Spinal cord (tissue), 10 donors: ENCODE results near the gene CASTOR2. TPM values are rescaled to one million over a fixed set of nuclear protein-coding genes. Genes with fewer than 3 reads are reported as not detected.
A peak's percentile ranks its signal among the peaks of the same experiment; 100 is the strongest.
"Not testable (repeated sequence)": the region's sequence is repeated elsewhere in the genome, so short reads cannot be mapped to it uniquely, and the experiment has no call there.

Source experiments
- DNase-seq, 6 donors: peaks; one replicate each; pipeline versions ENCODE4 v3.0.0 to v3.0.0-alpha.2; 2013 to 2015; ENCODE audit warnings: low spot score in 6 of 6, low read depth in 4 of 6
- H3K27ac ChIP-seq: one replicate; pipeline ENCODE4 v1.5.1; 2013; ENCODE audit warnings: low read depth, low read length, control low read depth
- H3K27me3 ChIP-seq: one replicate; pipeline ENCODE4 v1.6.1; 2013; ENCODE audit warnings: low read length; ENCODE audit not compliant: control insufficient read depth, insufficient read depth
- H3K36me3 ChIP-seq: one replicate; pipeline ENCODE4 v1.6.1; 2013; ENCODE audit warnings: low read length; ENCODE audit not compliant: control insufficient read depth, insufficient read depth
- H3K4me1 ChIP-seq: one replicate; pipeline ENCODE4 v1.6.1; 2013; ENCODE audit warnings: low read length; ENCODE audit not compliant: control insufficient read depth, insufficient read depth
- H3K4me3 ChIP-seq: one replicate; pipeline ENCODE4 v1.5.1; 2013; ENCODE audit warnings: low read depth, low read length, control low read depth
- H3K9me3 ChIP-seq: one replicate; pipeline ENCODE4 v1.6.1; 2013; ENCODE audit warnings: low read length; ENCODE audit not compliant: control insufficient read depth, insufficient read depth
- WGBS: methylation state at CpG from one replicate; pipeline ENCODE4 v1.1.5; 2013; ENCODE audit warnings: missing lambda C conversion rate; ENCODE audit not compliant: insufficient coverage; 5-methylcytosine and 5-hydroxymethylcytosine counted together
- long read RNA-seq, 4 donors: transcript quantifications; one replicate each; lab custom pipeline, GENCODE V29; 2026
- polyA plus RNA-seq, 2 donors: library from polyadenylated mRNA; unstranded; fragments of 120-200 nt; gene quantifications; one replicate each; pipeline ENCODE4 v1.2.1, GENCODE V29; 2013; ENCODE audit not compliant: insufficient read length in 2 of 2
- total RNA-seq, 2 donors: library from RNA; depleted of rRNA in 1 of 2; stranded (reverse); fragments of 120-200 nt in 1 of 2; fragments of >200 nt in 1 of 2; gene quantifications; one replicate each; pipeline versions ENCODE4 v1.2.3 to v1.2.4, GENCODE V29; 2013 to 2014
- donor health status: healthy.

The CASTOR2 gene
- total RNA-seq, result 10 to 100 TPM; 19.9 to 21.0 TPM
- polyA plus RNA-seq, result 10 to 100 TPM; 23.5 to 27.0 TPM
- long read RNA-seq, donor 1, transcript CASTOR2-201 (9 exons, 1,257 nt), result major isoform, 5 of 5 reads
- long read RNA-seq, donor 1, partial matches to known transcripts, result 0 of 5 reads
- long read RNA-seq, donor 1, other reads (novel, unspliced or antisense), result 0 of 5 reads
- long read RNA-seq, donor 2, partial matches to known transcripts, result 0 of 1 reads
- long read RNA-seq, donor 2, other reads (novel, unspliced or antisense), result 0 of 1 reads
- long read RNA-seq, donor 3, partial matches to known transcripts, result 0 of 1 reads
- long read RNA-seq, donor 3, other reads (novel, unspliced or antisense), result 0 of 1 reads
- long read RNA-seq, donor 4, partial matches to known transcripts, result 5 of 5 reads
- long read RNA-seq, donor 4, other reads (novel, unspliced or antisense), result 0 of 5 reads

DNA sequence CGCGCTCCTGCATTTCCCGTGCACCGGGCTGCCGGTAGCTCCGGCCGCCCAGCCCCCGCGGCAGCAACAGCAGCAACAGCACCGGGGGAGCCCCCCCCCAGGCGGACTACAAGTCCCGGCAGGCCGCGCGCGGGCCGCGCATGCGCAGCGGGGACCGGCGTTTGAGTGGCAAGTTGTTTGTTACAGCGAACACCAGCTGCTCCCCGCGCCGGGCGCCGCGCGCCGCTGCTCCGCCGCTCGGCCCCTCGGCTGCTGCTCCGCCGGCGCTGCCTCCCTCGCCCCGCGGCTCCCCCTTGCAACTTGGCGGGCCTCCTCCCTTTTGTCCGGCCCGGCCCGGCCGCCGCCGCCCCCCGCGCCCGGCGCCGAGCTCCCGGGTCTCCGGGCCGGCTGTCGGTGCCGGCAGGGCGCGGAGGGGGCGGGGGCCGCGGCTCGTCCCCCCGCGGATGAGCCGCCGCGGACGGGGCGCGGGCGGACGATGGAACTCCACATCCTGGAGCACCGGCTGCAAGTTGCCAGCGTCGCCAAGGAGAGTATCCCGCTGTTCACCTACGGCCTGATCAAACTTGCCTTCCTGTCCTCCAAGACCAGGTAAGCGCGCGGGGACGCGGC lies at the start of gene CASTOR2:
TSS of gene CASTOR2 (plus strand) at position 195 of the 609 bp plus-strand sequence. CDS start at position 476, 281 bp downstream.
- not testable (repeated sequence) for H3K9me3 ChIP-seq, H3K36me3 ChIP-seq, H3K27me3 ChIP-seq, H3K27ac ChIP-seq, DNase-seq, H3K4me1 ChIP-seq
- no CpG with 5 or more reads among the region's 84 CpGs for WGBS
- H3K4me3 ChIP-seq, result peak within 1 kb of the TSS; percentile 16

GRCh38 chr7:74922321-74922890 lies 42.1 kb upstream of the CASTOR2 start:
- H3K36me3 ChIP-seq, H3K9me3 ChIP-seq, H3K4me1 ChIP-seq, H3K4me3 ChIP-seq, H3K27ac ChIP-seq, H3K27me3 ChIP-seq, DNase-seq: not testable (repeated sequence)
- WGBS, result 21% methylated on average over 3 of the region's 10 CpGs

DNA sequence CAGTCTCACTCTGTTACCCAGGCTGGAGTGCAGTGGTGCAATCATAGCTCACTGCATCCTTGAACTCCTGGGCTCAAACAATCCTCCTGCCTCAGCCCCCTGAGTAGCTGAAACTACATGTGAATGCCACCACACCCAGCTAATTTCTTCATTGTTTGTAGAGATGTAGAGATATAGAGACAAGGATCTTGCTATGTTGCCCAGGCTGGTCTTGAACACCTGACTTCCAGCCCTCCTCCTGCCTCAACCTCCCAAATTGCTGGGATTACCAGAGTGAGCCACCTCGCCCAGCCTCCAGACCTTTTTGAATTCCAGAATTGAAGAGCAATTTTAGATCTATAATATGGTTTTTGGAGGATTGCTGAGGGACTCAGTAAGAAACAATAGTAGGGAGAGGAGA lies 40.9 kb upstream of the CASTOR2 start:
- not testable (repeated sequence) for H3K9me3 ChIP-seq, H3K4me3 ChIP-seq, H3K27ac ChIP-seq, H3K4me1 ChIP-seq, H3K36me3 ChIP-seq, H3K27me3 ChIP-seq, DNase-seq
- no CpG with 5 or more reads among the region's 1 CpG for WGBS

DNA sequence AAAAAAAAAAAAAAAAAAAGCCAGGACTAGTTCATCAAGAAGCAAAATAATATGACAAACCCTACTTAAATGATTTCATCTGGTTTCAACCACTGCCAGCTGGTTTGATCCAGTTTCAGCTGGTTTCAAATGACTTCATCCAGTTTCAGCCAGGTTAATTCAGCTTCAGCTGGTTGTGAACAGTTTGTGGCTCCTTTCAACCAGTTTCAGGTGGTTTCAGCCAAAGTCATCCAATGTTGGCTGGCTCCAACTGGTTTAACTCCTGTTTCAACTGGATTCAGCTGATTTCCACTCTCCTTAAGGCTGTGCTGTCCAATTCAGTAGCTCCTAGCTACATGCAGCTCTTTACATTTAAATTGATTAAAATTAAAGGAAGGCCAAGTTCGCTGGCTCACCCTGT lies 37.5 kb upstream of the CASTOR2 start:
- H3K27ac ChIP-seq, H3K9me3 ChIP-seq, H3K27me3 ChIP-seq, H3K4me3 ChIP-seq, H3K36me3 ChIP-seq, H3K4me1 ChIP-seq, DNase-seq: not testable (repeated sequence)
- WGBS, result no CpG with 5 or more reads among the region's 1 CpG

DNA sequence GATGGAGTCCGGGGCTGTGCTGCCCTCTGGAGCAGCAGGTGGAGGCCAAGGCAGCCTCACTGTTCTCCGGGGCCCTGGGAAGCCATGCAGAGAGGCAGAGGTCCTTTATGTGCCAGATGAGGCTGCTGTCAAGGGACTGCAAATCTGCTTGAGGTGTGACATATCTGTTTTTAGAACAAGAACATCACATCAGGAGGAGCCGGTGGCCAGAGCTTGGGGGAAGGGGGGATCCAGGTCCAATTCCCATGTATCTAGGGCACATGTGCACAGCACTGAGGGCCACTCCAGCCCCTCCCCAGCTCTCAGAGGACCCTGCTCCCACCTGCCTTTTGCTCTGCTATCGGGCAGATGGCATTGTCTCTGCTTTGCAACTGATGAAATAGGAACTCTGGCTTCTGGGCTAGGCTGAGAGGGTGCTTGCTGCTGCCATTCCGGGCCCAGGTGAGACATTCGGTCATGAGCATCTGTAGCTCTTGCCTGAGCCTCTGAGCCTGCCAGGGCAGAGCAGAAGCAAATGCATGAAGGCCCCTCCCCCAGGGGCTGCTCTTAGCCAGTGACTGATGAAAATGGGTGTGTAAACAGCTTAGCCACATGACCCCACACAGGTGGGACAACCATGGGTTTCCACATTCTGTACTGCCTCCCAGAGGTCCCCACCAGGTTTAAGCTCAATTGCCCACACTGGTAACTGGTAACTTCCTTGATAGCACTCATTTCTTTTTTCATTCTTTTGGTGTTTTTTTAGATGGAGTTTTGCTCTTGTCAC lies 32.8 kb upstream of the CASTOR2 start:
- not testable (repeated sequence) for H3K4me1 ChIP-seq, H3K27me3 ChIP-seq, DNase-seq, H3K27ac ChIP-seq, H3K9me3 ChIP-seq, H3K36me3 ChIP-seq, H3K4me3 ChIP-seq
- no CpG with 5 or more reads among the region's 6 CpGs for WGBS

DNA sequence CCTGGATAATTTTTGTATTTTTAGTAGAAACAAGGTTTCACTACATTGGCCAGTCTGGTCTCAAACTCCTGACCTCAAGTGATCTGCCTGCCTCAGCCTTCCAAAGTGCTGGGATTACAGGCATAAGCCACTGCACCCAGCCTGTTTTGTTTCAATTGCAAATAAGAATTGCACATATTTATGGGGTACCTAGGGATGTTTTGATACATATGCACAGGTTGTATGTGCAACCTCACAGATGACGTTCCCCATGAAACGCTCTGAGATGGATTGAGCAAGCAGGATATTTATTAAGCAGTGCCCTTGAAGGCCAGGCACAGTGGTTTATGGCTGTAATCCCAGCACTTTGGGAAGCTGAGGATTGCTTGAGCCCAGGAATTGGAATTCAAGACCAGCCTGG lies 25.1 kb upstream of the CASTOR2 start:
- not testable (repeated sequence) for H3K27ac ChIP-seq, H3K36me3 ChIP-seq
- no CpG with 5 or more reads among the region's 2 CpGs for whole genome bisulfite sequencing

GRCh38 chr7:74941302-74942069 lies 23.0 kb upstream of the CASTOR2 start:
- H3K27ac ChIP-seq, H3K4me1 ChIP-seq, H3K36me3 ChIP-seq, H3K4me3 ChIP-seq, DNase-seq, H3K9me3 ChIP-seq, H3K27me3 ChIP-seq: not testable (repeated sequence)
- WGBS, result no CpG with 5 or more reads among the region's 9 CpGs

More for the DNA sequence above, 25.1 kb upstream of the CASTOR2 start:
- H3K4me3 ChIP-seq, DNase-seq, H3K27me3 ChIP-seq, H3K9me3 ChIP-seq, H3K4me1 ChIP-seq: not testable (repeated sequence)

- WGBS, result 100% methylated on average over 2 of the region's 4 CpGs
- not testable (repeated sequence) for H3K27ac ChIP-seq, H3K36me3 ChIP-seq, H3K4me1 ChIP-seq, H3K4me3 ChIP-seq, H3K9me3 ChIP-seq, DNase-seq, H3K27me3 ChIP-seq
Measured at GRCh38 chr7:74943923-74944322, 20.6 kb upstream of the CASTOR2 start.

DNA sequence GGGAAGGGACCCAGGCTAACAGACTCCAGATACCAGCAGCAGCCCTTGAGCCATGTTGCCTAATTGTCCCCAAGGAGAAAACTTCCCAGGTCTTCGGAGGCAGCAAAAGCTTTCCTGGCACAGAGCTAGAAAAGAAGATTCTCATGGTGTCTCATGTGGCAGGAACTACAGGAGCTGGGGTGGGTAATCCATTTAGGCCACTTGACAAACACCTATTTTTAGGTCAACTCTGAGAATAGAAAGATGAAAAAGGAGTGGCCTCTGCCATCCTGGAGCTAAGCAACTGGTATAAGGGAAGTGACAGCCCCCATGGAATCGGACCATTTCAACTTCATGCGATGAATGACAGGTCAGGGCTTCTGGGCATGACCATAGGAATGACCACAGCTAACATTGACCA lies 16.8 kb upstream of the CASTOR2 start:
- not testable (repeated sequence) for H3K36me3 ChIP-seq, H3K27ac ChIP-seq, H3K9me3 ChIP-seq, DNase-seq, H3K27me3 ChIP-seq, H3K4me3 ChIP-seq, H3K4me1 ChIP-seq
- WGBS, result no CpG with 5 or more reads among the region's 3 CpGs
